Measurements from ENCODE around the gene NADK.

Gene NADK

GRCh38 chr1:1786836-1787605, 8.8 kb upstream of the NADK start:
- no peak for DNase-seq (ENCODE audit: low spot score)

- DNase-seq (ENCODE audit: low spot score), result no peak
Observed at GRCh38 chr1:1785666-1786065, 7.4 kb upstream of the NADK start.

- DNase-seq (ENCODE audit: low spot score), result no peak
Observed at GRCh38 chr1:1784933-1785332, 6.7 kb upstream of the NADK start.

GRCh38 chr1:1783320-1783719, 5.0 kb upstream of the NADK start:
- DNase-seq (ENCODE audit: low spot score), result no peak

GRCh38 chr1:1782399-1783221, 4.3 kb upstream of the NADK start:
- no peak for DNase-seq (ENCODE audit: low spot score)

- DNase-seq (ENCODE audit: low spot score), result no peak
Observed at GRCh38 chr1:1781526-1781903, 3.2 kb upstream of the NADK start.

GRCh38 chr1:1780598-1781525, 2.6 kb upstream of the NADK start:
- no peak for DNase-seq (ENCODE audit: low spot score)

GRCh38 chr1:1779691-1780597, 1.7 kb upstream of the NADK start:
- peak; percentile 87 for DNase-seq (ENCODE audit: low spot score)

- DNase-seq (ENCODE audit: low spot score), result no peak
Observed at GRCh38 chr1:1779320-1779675, 1.0 kb upstream of the NADK start.

GRCh38 chr1:1778663-1779319, 521 bp upstream of the NADK start:
- DNase-seq (ENCODE audit: low spot score), result peak; percentile 71

GRCh38 chr1:1777583-1777899, 729 bp downstream of the NADK start:
- DNase-seq (ENCODE audit: low spot score), result no peak

GRCh38 chr1:1776672-1777582, 1.3 kb downstream of the NADK start:
- DNase-seq (ENCODE audit: low spot score), result no peak

- DNase-seq (ENCODE audit: low spot score), result no peak
Observed at GRCh38 chr1:1775327-1776226, 2.7 kb downstream of the NADK start.

- no peak for DNase-seq (ENCODE audit: low spot score)
Observed at GRCh38 chr1:1773874-1774273, 4.4 kb downstream of the NADK start.

- DNase-seq (ENCODE audit: low spot score), result no peak
Observed at GRCh38 chr1:1771096-1771495, 7.2 kb downstream of the NADK start.

- DNase-seq (ENCODE audit: low spot score), result no peak
Observed at GRCh38 chr1:1770102-1770501, 8.2 kb downstream of the NADK start.

- no peak for DNase-seq (ENCODE audit: low spot score)
Observed at GRCh38 chr1:1768249-1768992, 9.8 kb downstream of the NADK start.

- no peak for DNase-seq (ENCODE audit: low spot score)
Observed at GRCh38 chr1:1764876-1765470, 13.3 kb downstream of the NADK start.

All from activated CD4-positive, alpha-beta T cell treated with anti-CD3 and anti-CD28 coated beads, Interleukin-2, Interleukin-4, amounts not matched to agents 100 ng/mL and 50 ng/mL, durations not matched to agents 16 hours and 8 hours (primary cell).